H1 (cell line): ENCODE measurements around the gene GPR15LG. TPM values are rescaled to one million over a fixed set of nuclear protein-coding genes. Genes with fewer than 3 reads are reported as not detected.

Experiments used
- CTCF ChIA-PET: fragments of 300-600 bp; sonication (Branson Sonifier 250); formaldehyde crosslinking; loops from one replicate; lab custom pipeline; 2021; ENCODE audit not compliant: partially characterized antibody; lab: Charles Lee
- POLR2A ChIA-PET: fragments of 300-600 bp; sonication (Branson Sonifier 250); formaldehyde crosslinking; loops from one replicate; lab custom pipeline; 2021; ENCODE audit warnings: inconsistent platforms; ENCODE audit not compliant: partially characterized antibody; lab: Charles Lee
- DNase-seq, 2 experiments: peaks; one replicate each; pipeline versions ENCODE4 v3.0.0 to v3.0.0-alpha.2; 2010 to 2022; ENCODE audit warnings: low spot score in 2 of 2, low read depth in 1 of 2, mixed read lengths in 1 of 2
- FAIRE-seq: peaks from 2 replicates; lab custom pipeline; 2011; peaks lifted over from hg19 to GRCh38; lab: Jason Lieb, UNC
- H2AFZ ChIP-seq: 2 replicates; pipeline ENCODE4 v1.8.1; 2012; ENCODE audit warnings: low read length, inconsistent platforms
- H2AK5ac ChIP-seq: 2 replicates; pipeline ENCODE4 v1.6.1; 2013; ENCODE audit warnings: low read depth, low read length
- H2BK120ac ChIP-seq: replicated peaks from 2 replicates; pipeline ENCODE3; 2013; ENCODE audit warnings: low read depth, low read length, inconsistent platforms
- H2BK12ac ChIP-seq: 2 replicates; pipeline ENCODE4 v1.6.1; 2013; ENCODE audit warnings: low read depth, low read length
- H2BK15ac ChIP-seq: 2 replicates; pipeline ENCODE4 v1.6.1; 2013; ENCODE audit warnings: low read length
- H2BK20ac ChIP-seq: 2 replicates; pipeline ENCODE4 v1.6.1; 2013; ENCODE audit warnings: low read length
- H2BK5ac ChIP-seq: 2 replicates; pipeline ENCODE4 v1.6.1; 2013; ENCODE audit warnings: low read depth, low read length
- H3K14ac ChIP-seq: 2 replicates; pipeline ENCODE4 v1.6.1; 2013; ENCODE audit warnings: inconsistent platforms; ENCODE audit not compliant: insufficient read length
- H3K18ac ChIP-seq: 2 replicates; pipeline ENCODE4 v1.6.1; 2013; ENCODE audit warnings: low read length; ENCODE audit errors: extremely low read depth
- H3K23ac ChIP-seq: 2 replicates; pipeline ENCODE4 v1.6.1; 2013; ENCODE audit warnings: inconsistent platforms; ENCODE audit not compliant: insufficient read length
- H3K23me2 ChIP-seq: 2 replicates; pipeline ENCODE4 v1.6.1; 2013; ENCODE audit warnings: low read depth, low read length
- H3K27ac ChIP-seq: 2 replicates; pipeline ENCODE4 v1.6.1; 2011; ENCODE audit warnings: low read depth, low read length, inconsistent platforms
- H3K27me3 ChIP-seq, 4 experiments: replicated peaks in 1 of 4; 1 replicate in 1 of 4; 2 replicates in 3 of 4; pipeline versions ENCODE4 v1.6.1 to v1.8.1; 2011 to 2013; ENCODE audit warnings: low read length in 3 of 4, mild to moderate bottlenecking in 3 of 4, inconsistent platforms in 2 of 4, mixed read lengths in 2 of 4, moderate library complexity in 1 of 4; ENCODE audit not compliant: control insufficient read depth in 3 of 4, insufficient read depth in 3 of 4; ENCODE audit errors: extremely low read depth in 1 of 4
- H3K36me3 ChIP-seq, 4 experiments: 2 replicates each; pipeline versions ENCODE4 v1.6.1 to v1.8.1; 2011 to 2013; ENCODE audit warnings: mild to moderate bottlenecking in 4 of 4, low read length in 3 of 4, moderate library complexity in 2 of 4, control low read depth in 1 of 4, inconsistent platforms in 1 of 4; ENCODE audit not compliant: insufficient read depth in 4 of 4, control insufficient read depth in 2 of 4
- H3K4ac ChIP-seq: replicated peaks from 2 replicates; pipeline ENCODE3; 2013; ENCODE audit warnings: low read length, low read depth, mixed read lengths, inconsistent platforms; ENCODE audit not compliant: insufficient read length
- H3K4me1 ChIP-seq, 4 experiments: replicated peaks in 1 of 4; 1 replicate in 1 of 4; 2 replicates in 3 of 4; pipeline versions ENCODE4 v1.6.1 to v1.8.1; 2011 to 2013; ENCODE audit warnings: low read length in 3 of 4, inconsistent platforms in 2 of 4, mixed read lengths in 1 of 4; ENCODE audit not compliant: insufficient read depth in 4 of 4, control insufficient read depth in 3 of 4
- H3K4me2 ChIP-seq, 2 experiments: 2 replicates each; pipeline versions ENCODE4 v1.6.1 to v1.8.1; 2011 to 2013; ENCODE audit warnings: low read depth in 2 of 2, low read length in 2 of 2, control low read depth in 1 of 2, inconsistent platforms in 1 of 2, mild to moderate bottlenecking in 1 of 2; ENCODE audit not compliant: insufficient read depth in 1 of 2
- H3K4me3 ChIP-seq, 4 experiments: fragments of 200-600, 300-600 bp in 1 of 4; sonication (generic), shearing (Covaris generic), sonication (Bioruptor Twin) in 1 of 4; 2 replicates each; pipeline versions ENCODE4 v1.5.1 to v1.8.1; 2011 to 2016; ENCODE audit warnings: low read length in 4 of 4, low read depth in 3 of 4, control low read depth in 2 of 4, inconsistent platforms in 2 of 4, mild to moderate bottlenecking in 2 of 4, mixed read lengths in 1 of 4, moderate library complexity in 1 of 4; ENCODE audit not compliant: insufficient read depth in 2 of 4; ENCODE audit errors: extremely low read depth in 1 of 4
- H3K56ac ChIP-seq: replicated peaks from 2 replicates; pipeline ENCODE3; 2013; ENCODE audit warnings: low read depth, mild to moderate bottlenecking, mixed read lengths, low read length, inconsistent platforms; ENCODE audit not compliant: insufficient read length
- H3K79me1 ChIP-seq: 2 replicates; pipeline ENCODE4 v1.6.1; 2013; ENCODE audit warnings: low read depth, low read length, control low read depth
- H3K79me2 ChIP-seq, 2 experiments: 2 replicates each; pipeline versions ENCODE4 v1.6.1 to v1.8.1; 2012 to 2013; ENCODE audit warnings: low read length in 2 of 2, mild to moderate bottlenecking in 2 of 2, inconsistent platforms in 1 of 2; ENCODE audit not compliant: insufficient read depth in 2 of 2, control insufficient read depth in 1 of 2
- H3K9ac ChIP-seq, 4 experiments: replicated peaks in 1 of 4; 1 replicate in 1 of 4; 2 replicates in 3 of 4; pipeline versions ENCODE4 v1.6.1 to v1.8.1; 2011 to 2013; ENCODE audit warnings: low read depth in 3 of 4, low read length in 3 of 4, control low read depth in 2 of 4, mild to moderate bottlenecking in 2 of 4, moderate library complexity in 2 of 4, inconsistent platforms in 1 of 4; ENCODE audit errors: extremely low read depth in 1 of 4
- H3K9me3 ChIP-seq, 2 experiments: 2 replicates each; pipeline versions ENCODE4 v1.6.1 to v1.8.1; 2012 to 2013; ENCODE audit warnings: mild to moderate bottlenecking in 2 of 2, moderate library complexity in 2 of 2, control low read depth in 1 of 2, inconsistent platforms in 1 of 2, low read depth in 1 of 2, low read length in 1 of 2, mixed read lengths in 1 of 2; ENCODE audit not compliant: insufficient read depth in 2 of 2
- H4K20me1 ChIP-seq, 2 experiments: replicated peaks in 1 of 2; 2 replicates each; pipeline versions ENCODE3 to v1.8.1; 2011 to 2013; ENCODE audit warnings: inconsistent platforms in 2 of 2, low read length in 2 of 2, mild to moderate bottlenecking in 1 of 2; ENCODE audit not compliant: insufficient read depth in 2 of 2, control insufficient read depth in 1 of 2
- H4K5ac ChIP-seq: 2 replicates; pipeline ENCODE4 v1.6.1; 2013; ENCODE audit warnings: low read length, low read depth, mixed read lengths, inconsistent platforms; ENCODE audit not compliant: insufficient read length
- H4K8ac ChIP-seq: 2 replicates; pipeline ENCODE4 v1.8.0; 2013; ENCODE audit warnings: mild to moderate bottlenecking, moderate library complexity, low read length, inconsistent platforms; ENCODE audit not compliant: insufficient read depth; ENCODE audit errors: extremely low read depth
- H4K91ac ChIP-seq: replicated peaks from 2 replicates; pipeline ENCODE3; 2013; ENCODE audit warnings: low read length, mixed read lengths, inconsistent platforms; ENCODE audit not compliant: insufficient read length
- CEBPB ChIP-seq: IDR thresholded peaks from 2 replicates; pipeline ENCODE4 v1.6.1; 2012; ENCODE audit warnings: low read depth, low read length
- KDM1A ChIP-seq: fragments of 200-600, 300-600 bp; sonication (generic); IDR thresholded peaks from 2 replicates; pipeline ENCODE4 v1.7.1; 2016; ENCODE audit warnings: mild to moderate bottlenecking, low read length, borderline replicate concordance
- POLR2AphosphoS5 ChIP-seq: IDR thresholded peaks from 2 replicates; pipeline ENCODE4 v1.6.1; 2011; ENCODE audit warnings: low read depth, low read length
- RAD21 ChIP-seq, 2 experiments: IDR thresholded peaks in 1 of 2; conservative IDR thresholded peaks in 1 of 2; 2 replicates each; pipeline ENCODE4 v1.6.1; 2011; ENCODE audit warnings: low read depth in 2 of 2, low read length in 2 of 2, improper control_type of control experiment in 1 of 2, inconsistent platforms in 1 of 2, mild to moderate bottlenecking in 1 of 2, moderate library complexity in 1 of 2
- RNF2 ChIP-seq: fragments of 200-900, 300-1000 bp; sonication (generic); IDR thresholded peaks from 2 replicates; pipeline ENCODE4 v1.7.1; 2016; ENCODE audit warnings: borderline replicate concordance, low read depth, mild to moderate bottlenecking, antibody characterized with exemption, low read length; ENCODE audit not compliant: poor library complexity, severe bottlenecking; ENCODE audit errors: missing control alignments
- RXRA ChIP-seq: IDR thresholded peaks from 2 replicates; pipeline ENCODE4 v1.6.1; 2011; ENCODE audit warnings: low read depth, mild to moderate bottlenecking, low read length, moderate library complexity; ENCODE audit not compliant: insufficient read depth
- SIRT6 ChIP-seq: IDR thresholded peaks from one replicate; pipeline ENCODE4 v1.7.1; 2012; ENCODE audit warnings: low read length, inconsistent platforms
- SP1 ChIP-seq: IDR thresholded peaks from 2 replicates; pipeline ENCODE4 v1.6.1; 2011; ENCODE audit warnings: low read depth, low read length
- TBP ChIP-seq: IDR thresholded peaks from 2 replicates; pipeline ENCODE4 v1.6.1; 2011; ENCODE audit warnings: low read depth, low read length, improper control_type of control experiment
- YY1 ChIP-seq: IDR thresholded peaks from 2 replicates; pipeline ENCODE4 v1.6.1; 2011; ENCODE audit warnings: low read depth, mild to moderate bottlenecking, low read length
- WGBS, 2 experiments: shearing (Covaris generic) in 1 of 2; methylation state at CpG; one replicate each; pipeline versions ENCODE4 v1.1.6 to v1.1.7; 2013 to 2015; ENCODE audit warnings: low lambda C conversion rate in 2 of 2, mixed read lengths in 2 of 2, inconsistent platforms in 1 of 2, low coverage in 1 of 2, missing lambda C conversion rate in 1 of 2; ENCODE audit not compliant: insufficient replicate concordance in 2 of 2, insufficient coverage in 1 of 2, insufficient read length in 1 of 2; ENCODE audit errors: extremely low coverage in 1 of 2, missing lambda C conversion rate in 1 of 2; 5-methylcytosine and 5-hydroxymethylcytosine counted together
- polyA plus RNA-seq, 7 experiments: library from polyadenylated mRNA; depleted of rRNA in 3 of 7; stranded (reverse) in 5 of 7; unstranded in 2 of 7; fragments of >200 nt in 5 of 7; fragments of 200-250 nt in 2 of 7; gene quantifications; 1 replicate in 5 of 7; 2 replicates in 1 of 7; 4 replicates in 1 of 7; pipeline versions ENCODE4 v1.2.1 to v1.2.3, GENCODE V29; 2011 to 2013; ENCODE audit warnings: missing spikeins in 2 of 7, mixed read lengths in 2 of 7
- total RNA-seq: library from RNA; stranded (reverse); fragmentation: NEBNext Ultra II Directional; extraction: Animal tissue kit (Norgen Biotek cat#: 25700); gene quantifications from 2 replicates; pipeline ENCODE4 v1.2.1, GENCODE V29; 2021
- TF ChIP-seq, protein P1 (sequence below): IDR thresholded peaks from 2 replicates; pipeline ENCODE4 v1.6.1; 2011; ENCODE audit warnings: low read depth, mild to moderate bottlenecking, low read length; ENCODE audit not compliant: insufficient read depth
- TF ChIP-seq, protein P2 (sequence below): IDR thresholded peaks from 2 replicates; pipeline ENCODE4 v1.6.1; 2012; ENCODE audit warnings: inconsistent platforms

GPR15LG gene
- total and polyA plus RNA-seq, 2 of the 8 experiments (the other 6 are each of a cell fraction or from before 2014, with no cell fraction given), result not detected

DNA sequence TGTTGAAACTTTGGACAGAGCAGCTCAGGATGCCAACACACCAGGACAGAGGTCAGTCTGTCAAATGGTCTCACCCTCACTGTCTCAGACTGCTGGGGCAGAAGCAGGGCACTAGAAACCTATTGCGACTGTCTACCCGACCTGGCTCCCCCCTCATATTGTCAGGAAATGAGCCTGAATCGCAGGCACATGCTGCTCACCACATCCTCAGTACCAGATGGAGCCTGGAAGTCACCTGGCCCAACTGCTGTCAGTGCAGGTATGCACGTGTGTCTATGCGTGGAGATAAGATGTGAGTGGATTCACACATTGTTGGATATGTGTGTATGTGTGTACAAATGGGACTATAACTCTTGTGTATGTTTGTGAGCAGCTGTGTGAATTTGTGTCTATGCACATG is 17.5 kb downstream of the GPR15LG start:
- FAIRE-seq, result no peak
- Histone ChIP-seq H3K4me3 (no peak overlapping the region), H2BK15ac (no peak overlapping the region), H3K4me2 (no peak overlapping the region), H2BK120ac (no peak overlapping the region), H3K9ac (no peak overlapping the region), H4K91ac (peak overlapping the region; percentile 17), H2AK5ac (peak overlapping the region; percentile 26; the same call in 1 of the 2 replicates), H3K23me2 (peaks cover 22% of the 10 kb centered on the region; the same call in 1 of the 2 replicates), H4K20me1 (peaks cover 0 to 8% of the 10 kb centered on the region in 2 experiments), H3K79me1 (peaks cover 4% of the 10 kb centered on the region; the same call in 1 of the 2 replicates), H3K79me2 (no peaks in the 10 kb centered on the region), H3K14ac (no peak overlapping the region), H3K18ac (no peak overlapping the region), H2BK5ac (no peak overlapping the region), H2BK12ac (no peak overlapping the region), H4K5ac (no peak overlapping the region), H3K27ac (no peak overlapping the region), H2AFZ (no peak overlapping the region), H4K8ac (no peak overlapping the region), H3K4ac (no peak overlapping the region), H3K27me3 (peaks cover 2 to 29% (median 28%) of the 10 kb centered on the region in 4 experiments), H3K36me3 (no peaks in the 10 kb centered on the region; a peak in 1 of 8 replicates), H3K9me3 (no peaks in the 10 kb centered on the region), H3K23ac (no peak overlapping the region), H3K4me1 (peaks cover 0 to 5% (median 2%) of the 10 kb centered on the region in 4 experiments; a peak in 4 of 7 replicates), H3K56ac (no peak overlapping the region), H2BK20ac (no peak overlapping the region)
- 74% methylated on average over 5 of the region's 5 CpGs; no CpG with 5 or more reads in 1 of the 2 experiments for WGBS, 2 experiments
- POLR2A ChIA-PET, result interaction anchor here (1.5 to 2.1 kb wide), 2 partner anchors 32 to 50 kb away, joined by 4 read pairs; no protein-coding TSS in a partner anchor
- DNase-seq, result no peak
- CTCF ChIA-PET, result interaction anchor here (1.0 to 8.6 kb wide), 7 partner anchors 13 to 66 kb away, joined by 3 to 64 read pairs (median 7); partner anchors contain the start of gene GHITM
- TF ChIP-seq SIRT6 (no peak), YY1 (no peak), RXRA (no peak), RNF2 (no peak), SP1 (no peak), TBP (no peak), RAD21 (IDR thresholded peaks at IDR 0.05 in 1 of 2, conservative IDR thresholded peaks at IDR 0.05 in 1 of 2; ENCODE audit: low read depth in 2 of 2, low read length in 2 of 2) (no peak), CEBPB (no peak), POLR2AphosphoS5 (no peak), KDM1A (no peak)
- TF ChIP-seq, protein P1, sequence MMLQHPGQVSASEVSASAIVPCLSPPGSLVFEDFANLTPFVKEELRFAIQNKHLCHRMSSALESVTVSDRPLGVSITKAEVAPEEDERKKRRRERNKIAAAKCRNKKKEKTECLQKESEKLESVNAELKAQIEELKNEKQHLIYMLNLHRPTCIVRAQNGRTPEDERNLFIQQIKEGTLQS, result no peak
- TF ChIP-seq, protein P2, sequence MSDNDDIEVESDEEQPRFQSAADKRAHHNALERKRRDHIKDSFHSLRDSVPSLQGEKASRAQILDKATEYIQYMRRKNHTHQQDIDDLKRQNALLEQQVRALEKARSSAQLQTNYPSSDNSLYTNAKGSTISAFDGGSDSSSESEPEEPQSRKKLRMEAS, result no peak
